SW480 (cell line): ENCODE data around the gene CLIP4.
"Not testable (repeated sequence)": the region's sequence is repeated elsewhere in the genome, so short reads cannot be mapped to it uniquely, and the experiment has no call there.

Experiments used
- DNase-seq: peaks from one replicate; pipeline ENCODE4 v3.0.0-alpha.2; 2016; ENCODE audit warnings: low spot score

Gene CLIP4

GRCh38 chr2:29114946-29115609 is at the start of gene CLIP4:
Gene CLIP4, plus strand, starts transcription at chr2:29115415. Its CDS starts 5,974 bp downstream, at chr2:29121389.
- DNase-seq, result no peak

GRCh38 chr2:29066271-29066860 is 48.8 kb upstream of the CLIP4 start:
- no peak for DNase-seq

- DNase-seq, result peak; percentile 22
Measured at GRCh38 chr2:29066997-29067605, 48.1 kb upstream of the CLIP4 start.

GRCh38 chr2:29068513-29068912 is 46.7 kb upstream of the CLIP4 start:
- DNase-seq, result no peak

- DNase-seq, result no peak
Measured at GRCh38 chr2:29070526-29070925, 44.7 kb upstream of the CLIP4 start.

- DNase-seq, result no peak
Measured at GRCh38 chr2:29071032-29071975, 43.9 kb upstream of the CLIP4 start.

- no peak for DNase-seq
Measured at GRCh38 chr2:29072251-29072650, 43.0 kb upstream of the CLIP4 start.

- DNase-seq, result no peak
Measured at GRCh38 chr2:29072971-29073725, 42.1 kb upstream of the CLIP4 start.

GRCh38 chr2:29073933-29074332 is 41.3 kb upstream of the CLIP4 start:
- DNase-seq, result no peak

GRCh38 chr2:29074411-29074810 is 40.8 kb upstream of the CLIP4 start, which contains the start of gene PCARE:
Gene PCARE, minus strand, starts transcription at chr2:29074523. Its CDS starts 262 bp downstream, at chr2:29074261.
- DNase-seq, result no peak

- DNase-seq, result no peak
Measured at GRCh38 chr2:29075894-29076705, 39.1 kb upstream of the CLIP4 start.

GRCh38 chr2:29079887-29080286 is 35.3 kb upstream of the CLIP4 start:
- DNase-seq, result no peak

GRCh38 chr2:29080886-29081743 is 34.1 kb upstream of the CLIP4 start:
- DNase-seq, result no peak

- no peak for DNase-seq
Measured at GRCh38 chr2:29082804-29083495, 32.3 kb upstream of the CLIP4 start.

- no peak for DNase-seq
Measured at GRCh38 chr2:29084554-29084953, 30.7 kb upstream of the CLIP4 start.

- not testable (repeated sequence) for DNase-seq
Measured at GRCh38 chr2:29090311-29090710, 24.9 kb upstream of the CLIP4 start.

GRCh38 chr2:29096969-29097368 is 18.2 kb upstream of the CLIP4 start:
- DNase-seq, result no peak

- DNase-seq, result no peak
Measured at GRCh38 chr2:29097569-29097968, 17.6 kb upstream of the CLIP4 start.

GRCh38 chr2:29100564-29100963 is 14.7 kb upstream of the CLIP4 start:
- no peak for DNase-seq
